Mucosa of descending colon (tissue), 3 donors: ENCODE measurements around the gene RACK1. TPM values are rescaled to one million over a fixed set of nuclear protein-coding genes. Genes with fewer than 3 reads are reported as not detected.

Source experiments
- ATAC-seq: fragments of 200-7000 bp; cut with Tn5 transposase; one replicate; pipeline ENCODE4 v1.9.1; 2020; ENCODE audit warnings: mild to moderate bottlenecking, moderate library complexity
- DNase-seq, 3 donors: peaks; one replicate each; pipeline ENCODE4 v3.0.0-alpha.2; 2020
- H3K36me3 ChIP-seq: fragments of 200-600 bp; one replicate; pipeline ENCODE4 v1.8.0; 2021; ENCODE audit warnings: low read depth, mild to moderate bottlenecking
- H3K4me1 ChIP-seq: fragments of 200-600 bp; one replicate; pipeline ENCODE4 v1.8.0; 2021; ENCODE audit warnings: low read depth, mild to moderate bottlenecking
- H3K4me3 ChIP-seq: fragments of 200-600 bp; one replicate; pipeline ENCODE4 v1.8.0; 2021; ENCODE audit warnings: mild to moderate bottlenecking
- H3K9me3 ChIP-seq: fragments of 200-600 bp; one replicate; pipeline ENCODE4 v1.8.0; 2021; ENCODE audit warnings: mild to moderate bottlenecking
- CTCF ChIP-seq: fragments of 200-600 bp; IDR thresholded peaks from one replicate; pipeline ENCODE4 v1.8.0; 2022; ENCODE audit warnings: antibody characterized with exemption, mild to moderate bottlenecking
- intact Hi-C, 2 donors: fragments of 100-400 bp; cut with DNase I in 1 of 2; cut with micrococcal nuclease in 1 of 2; formaldehyde crosslinking; loops; one replicate each; pipeline versions ENCODE4 v1.11.0 to v1.11.1; 2022; cut with DNase I, micrococcal nuclease
- total RNA-seq, 3 donors: library from RNA; stranded (reverse); fragmentation: NEBNext Ultra II Directional in 2 of 3; extraction: Animal tissue kit (Norgen Biotek cat#: 25700) in 2 of 3; gene quantifications; one replicate each; pipeline versions ENCODE4 v1.2.1 to v1.2.4, GENCODE V29; 2021 to 2023
- donor health status: DM: no; HTN: no; CAD: no; lungs with moderate emphysema.
- donor health status: DM: no; HTN: no; CAD: no.
- donor health status: DM: no; HTN: yes; CAD: no.

RACK1 gene
- total RNA-seq, 3 donors from 2014 or later, result 1,078 to 1,367 (median 1,218) TPM

GRCh38 chr5:181207214-181207959, 36.3 kb downstream of the RACK1 start:
- Histone ChIP-seq H3K36me3 (no peaks in the 10 kb centered on the region), H3K4me3 (no peak overlapping the region), H3K9me3 (no peaks in the 10 kb centered on the region), H3K4me1 (peaks cover 27% of the 10 kb centered on the region)
- intact Hi-C loops, result no loop called here
- peak in 2 of 3 donors; percentile 79 to 81 for DNase-seq
- peak; percentile 35 for ATAC-seq
- no peak for TF ChIP-seq CTCF

- ATAC-seq, result no peak
Observed at GRCh38 chr5:181205761-181206649, 37.7 kb downstream of the RACK1 start.

GRCh38 chr5:181204826-181205760, 38.6 kb downstream of the RACK1 start, which contains the start of gene TRIM7:
Gene TRIM7 (minus strand): TSS chr5:181205196. CDS start chr5:181205110, 86 bp downstream.
- peaks cover 27% of the 10 kb centered on the region for H3K4me1 ChIP-seq
- DNase-seq (peak in 2 of 3 donors; percentile 66 to 78), ATAC-seq (peak; percentile 57)
- no peaks in the 10 kb centered on the region for H3K9me3 ChIP-seq
- peak within 1 kb of the TSS; percentile 9 for H3K4me3 ChIP-seq
- intact Hi-C loops, result no loop called here
- no peak for TF ChIP-seq CTCF
- H3K36me3 ChIP-seq, result no peaks in the 10 kb centered on the region

More at GRCh38 chr5:181205761-181206649, 37.7 kb downstream of the RACK1 start:
- intact Hi-C loops, result no loop called here
- no peak for TF ChIP-seq CTCF
- DNase-seq, result peak in 2 of 3 donors; percentile 29 to 53
- peaks cover 27% of the 10 kb centered on the region for H3K4me1 ChIP-seq
- no peak overlapping the region for H3K4me3 ChIP-seq
- H3K9me3 ChIP-seq, result no peaks in the 10 kb centered on the region
- H3K36me3 ChIP-seq, result no peaks in the 10 kb centered on the region

GRCh38 chr5:181204113-181204825, 39.4 kb downstream of the RACK1 start:
- H3K4me3 ChIP-seq, result peak overlapping the region; percentile 9
- TF ChIP-seq CTCF, result no peak
- no peaks in the 10 kb centered on the region for H3K36me3 ChIP-seq
- DNase-seq, result peak in 2 of 3 donors; percentile 38 to 59
- peaks cover 27% of the 10 kb centered on the region for H3K4me1 ChIP-seq
- intact Hi-C loops, result no loop called here
- ATAC-seq, result peak; percentile 42
- H3K9me3 ChIP-seq, result no peaks in the 10 kb centered on the region
